HepG2 (cell line): ENCODE data around the gene TMEM107. TPM values are rescaled to one million over a fixed set of nuclear protein-coding genes. Genes with fewer than 3 reads are reported as not detected.

Source experiments
- AKNA ChIP-seq: sonication (generic); formaldehyde crosslinking; IDR thresholded peaks from 2 replicates; pipeline ENCODE4 v1.4.0; 2020; ENCODE audit warnings: missing genetic modification reagents, borderline replicate concordance
- CAMTA2 ChIP-seq: sonication (generic); formaldehyde crosslinking; IDR thresholded peaks from 2 replicates; pipeline ENCODE4 v1.4.0; 2020; ENCODE audit warnings: mild to moderate bottlenecking, missing genetic modification reagents, borderline replicate concordance
- DZIP1 ChIP-seq: sonication (generic); formaldehyde crosslinking; IDR thresholded peaks from 2 replicates; pipeline ENCODE4 v1.5.0; 2020; ENCODE audit warnings: mild to moderate bottlenecking, missing genetic modification reagents
- EEA1 ChIP-seq: sonication (generic); formaldehyde crosslinking; IDR thresholded peaks from 2 replicates; pipeline ENCODE4 v1.5.1; 2020; ENCODE audit warnings: mild to moderate bottlenecking, missing genetic modification reagents, borderline replicate concordance
- MAFK ChIP-seq, 2 experiments: IDR thresholded peaks in 1 of 2; conservative IDR thresholded peaks in 1 of 2; 2 replicates each; pipeline ENCODE4 v1.6.1; 2011; ENCODE audit warnings: improper control_type of control experiment in 2 of 2, low read length in 2 of 2
- MIER3 ChIP-seq: IDR thresholded peaks from 2 replicates; pipeline ENCODE4 v1.6.1; 2016; ENCODE audit warnings: missing compliant biosample characterization, borderline replicate concordance
- NBN ChIP-seq: fragments of 450-650 bp; conservative IDR thresholded peaks from 2 replicates; pipeline ENCODE4 v1.6.1; 2017
- NFRKB ChIP-seq: fragments of 450-650 bp; IDR thresholded peaks from 2 replicates; pipeline ENCODE4 v1.6.1; 2017
- POGZ ChIP-seq: sonication (generic); formaldehyde crosslinking; IDR thresholded peaks from 2 replicates; pipeline ENCODE4 v1.4.0; 2020; ENCODE audit warnings: mild to moderate bottlenecking, missing genetic modification reagents
- RBM39 ChIP-seq: fragments of 200-400 bp; formaldehyde crosslinking; IDR thresholded peaks from one replicate; pipeline ENCODE4 v1.6.1; 2018; ENCODE audit warnings: antibody characterized with exemption, mild to moderate bottlenecking, low read depth, low read length; ENCODE audit not compliant: poor library complexity, severe bottlenecking
- SP4 ChIP-seq: sonication (generic); formaldehyde crosslinking; IDR thresholded peaks from 2 replicates; pipeline ENCODE4 v1.8.1; 2023; ENCODE audit warnings: mild to moderate bottlenecking, missing genetic modification reagents
- STAT6 ChIP-seq: sonication (generic); formaldehyde crosslinking; IDR thresholded peaks from 2 replicates; pipeline ENCODE4 v1.4.0; 2020; ENCODE audit warnings: missing genetic modification reagents, mild to moderate bottlenecking, borderline replicate concordance
- TBX3 ChIP-seq: fragments of 450-650 bp; IDR thresholded peaks from 2 replicates; pipeline ENCODE4 v1.6.1; 2017; ENCODE audit warnings: antibody characterized with exemption, mild to moderate bottlenecking, inconsistent platforms, borderline replicate concordance
- ZBTB25 ChIP-seq: IDR thresholded peaks from 2 replicates; pipeline ENCODE4 v1.6.1; 2018; ENCODE audit warnings: missing genetic modification reagents
- ZKSCAN8 ChIP-seq: IDR thresholded peaks from 2 replicates; pipeline ENCODE4 v1.6.1; 2016; ENCODE audit warnings: borderline replicate concordance, missing genetic modification reagents, missing compliant biosample characterization
- ZNF652 ChIP-seq: IDR thresholded peaks from 2 replicates; pipeline ENCODE4 v1.6.1; 2016; ENCODE audit warnings: low read depth, borderline replicate concordance
- ZNF678 ChIP-seq: sonication (generic); formaldehyde crosslinking; IDR thresholded peaks from 2 replicates; pipeline ENCODE4 v1.4.0; 2020; ENCODE audit warnings: mild to moderate bottlenecking, missing genetic modification reagents
- ZNF777 ChIP-seq: sonication (generic); formaldehyde crosslinking; IDR thresholded peaks from 2 replicates; pipeline ENCODE4 v1.4.0; 2020; ENCODE audit warnings: missing genetic modification reagents
- polyA plus RNA-seq, 8 experiments: library from polyadenylated mRNA; depleted of rRNA in 3 of 8; stranded (reverse) in 7 of 8; unstranded in 1 of 8; fragments of >200 nt; fragmentation: Illumina TruSeq in 4 of 8; extraction: Trizol in 4 of 8; gene quantifications; 2 replicates each; pipeline versions ENCODE4 v1.2.1 to v1.2.3, GENCODE V29; 2011 to 2016; ENCODE audit warnings: low read depth in 4 of 8, missing spikeins in 1 of 8, mixed read lengths in 1 of 8; ENCODE audit not compliant: insufficient read depth in 1 of 8
- total RNA-seq, 5 experiments: library from RNA; depleted of rRNA; stranded (reverse); fragments of >200 nt; fragmentation: Illumina TruSeq; extraction: Trizol; gene quantifications; 2 replicates each; pipeline ENCODE4 v1.2.3, GENCODE V29; 2016; ENCODE audit warnings: low read depth in 1 of 5

TMEM107 gene
- total and polyA plus RNA-seq, 2 of the 13 experiments (the other 11 are each of a cell fraction or from before 2014, with no cell fraction given) = 7.2 to 15.3 TPM

- TF ChIP-seq MIER3 (CRISPR knock-in tag) (no peak), ZNF652 (CRISPR knock-in tag) (no peak), STAT6 (CRISPR knock-in tag) (no peak), ZKSCAN8 (CRISPR knock-in tag) (no peak), NBN (no peak), NFRKB (no peak), EEA1 (CRISPR knock-in tag) (peak; percentile 40; the same call in 1 of the 2 replicates), RBM39 (no peak), AKNA (no peak), ZNF678 (CRISPR knock-in tag) (no peak), DZIP1 (CRISPR knock-in tag) (no peak), POGZ (CRISPR knock-in tag) (no peak; the same call in 1 of the 2 replicates), ZBTB25 (CRISPR knock-in tag) (no peak), MAFK (conservative IDR thresholded peaks at IDR 0.05 in 1 of 2, IDR thresholded peaks at IDR 0.05 in 1 of 2; ENCODE audit: low read length in 2 of 2) (no peak), TBX3 (no peak), SP4 (no peak), ZNF777 (CRISPR knock-in tag) (no peak), CAMTA2 (CRISPR knock-in tag) (no peak)
Observed at GRCh38 chr17:8223356-8224126, 47.4 kb upstream of the TMEM107 start (continued).
